Vagina (tissue), 2 donors: Measurements from ENCODE around the gene MICALL2.

Experiments used
- POLR2A ChIP-seq, 2 donors: fragments of 450-650 bp; IDR thresholded peaks; one replicate each; pipeline ENCODE4 v1.6.1; 2017; ENCODE audit warnings: antibody characterized with exemption in 2 of 2, mild to moderate bottlenecking in 2 of 2, moderate library complexity in 2 of 2
- POLR2AphosphoS5 ChIP-seq, 2 donors: sonication (generic); formaldehyde crosslinking; IDR thresholded peaks; one replicate each; pipeline ENCODE4 v1.9.0; 2017; ENCODE audit warnings: antibody characterized with exemption in 2 of 2, mild to moderate bottlenecking in 2 of 2, low read depth in 1 of 2; ENCODE audit not compliant: insufficient read depth in 1 of 2
- TF ChIP-seq, protein P1 (sequence below), 3 experiments: fragments of 450-650 bp in 2 of 3; fragments of 200-600 bp in 1 of 3; sonication (generic) in 1 of 3; IDR thresholded peaks; one replicate each; pipeline ENCODE4 v1.5.1; 2017 to 2019; ENCODE audit warnings: antibody characterized with exemption in 3 of 3, mild to moderate bottlenecking in 2 of 3, moderate library complexity in 2 of 3

DNA sequence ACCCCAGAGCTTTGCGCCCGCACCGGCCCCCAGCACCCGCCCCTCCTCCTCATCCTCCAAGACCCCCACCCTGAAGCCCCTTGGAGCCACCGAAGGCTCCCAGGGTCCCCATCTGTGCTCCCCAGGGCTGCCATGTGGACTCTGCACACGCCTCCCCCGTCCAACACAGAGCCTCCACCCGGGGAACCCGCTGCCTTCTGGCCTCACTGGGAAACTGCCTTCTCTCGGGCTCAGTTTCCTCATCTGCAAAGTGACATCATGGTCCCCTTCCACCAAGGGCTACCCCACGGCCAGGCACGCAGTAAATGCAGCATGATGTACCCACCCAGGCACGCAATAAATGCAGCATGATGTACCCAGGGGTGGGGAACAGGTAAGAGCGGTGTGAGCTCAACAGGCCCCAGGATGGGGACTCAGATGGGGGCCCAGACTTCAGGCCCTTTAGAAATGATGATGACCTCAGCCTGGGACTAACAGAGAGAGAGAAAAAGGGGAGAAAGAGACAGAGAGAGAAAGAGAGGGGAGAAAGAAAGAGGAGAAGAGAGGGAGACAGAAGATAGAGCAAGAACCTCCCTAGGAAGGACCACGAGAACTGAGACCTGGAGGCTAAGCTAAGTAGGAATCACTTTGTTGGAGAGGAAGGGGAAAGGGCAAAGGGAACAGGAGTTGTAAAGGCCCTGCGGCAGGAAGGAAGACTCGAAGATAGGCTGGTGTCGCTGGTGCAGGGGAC is 2.5 kb upstream of the MICALL2 start:
- TF ChIP-seq, protein P1, sequence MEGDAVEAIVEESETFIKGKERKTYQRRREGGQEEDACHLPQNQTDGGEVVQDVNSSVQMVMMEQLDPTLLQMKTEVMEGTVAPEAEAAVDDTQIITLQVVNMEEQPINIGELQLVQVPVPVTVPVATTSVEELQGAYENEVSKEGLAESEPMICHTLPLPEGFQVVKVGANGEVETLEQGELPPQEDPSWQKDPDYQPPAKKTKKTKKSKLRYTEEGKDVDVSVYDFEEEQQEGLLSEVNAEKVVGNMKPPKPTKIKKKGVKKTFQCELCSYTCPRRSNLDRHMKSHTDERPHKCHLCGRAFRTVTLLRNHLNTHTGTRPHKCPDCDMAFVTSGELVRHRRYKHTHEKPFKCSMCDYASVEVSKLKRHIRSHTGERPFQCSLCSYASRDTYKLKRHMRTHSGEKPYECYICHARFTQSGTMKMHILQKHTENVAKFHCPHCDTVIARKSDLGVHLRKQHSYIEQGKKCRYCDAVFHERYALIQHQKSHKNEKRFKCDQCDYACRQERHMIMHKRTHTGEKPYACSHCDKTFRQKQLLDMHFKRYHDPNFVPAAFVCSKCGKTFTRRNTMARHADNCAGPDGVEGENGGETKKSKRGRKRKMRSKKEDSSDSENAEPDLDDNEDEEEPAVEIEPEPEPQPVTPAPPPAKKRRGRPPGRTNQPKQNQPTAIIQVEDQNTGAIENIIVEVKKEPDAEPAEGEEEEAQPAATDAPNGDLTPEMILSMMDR (IDR thresholded peaks at IDR 0.05), result no peak
- no peak for TF ChIP-seq POLR2A (IDR thresholded peaks at IDR 0.05)
- no peak for TF ChIP-seq POLR2AphosphoS5 (IDR thresholded peaks at IDR 0.05; ENCODE audit: insufficient read depth in 1 of 2, low read depth in 1 of 2)
